SU-DHL-6 (cell line): ENCODE results near the gene EIF4EBP2.

Source experiments
- EZH2phosphoT487 ChIP-seq: fragments of 200-600 bp; sonication (generic), shearing (Covaris generic); conservative IDR thresholded peaks from 2 replicates; pipeline ENCODE4 v1.6.1; 2018; ENCODE audit warnings: mild to moderate bottlenecking, antibody characterized with exemption, low read length, moderate library complexity, mixed read lengths
- TF ChIP-seq, protein P1 (sequence below): fragments of 200-600 bp; sonication (generic); IDR thresholded peaks from one replicate; pipeline ENCODE4 v1.5.1; 2017; ENCODE audit warnings: antibody characterized with exemption, mild to moderate bottlenecking, low read length, moderate library complexity; ENCODE audit not compliant: insufficient read depth, poor library complexity, severe bottlenecking

DNA sequence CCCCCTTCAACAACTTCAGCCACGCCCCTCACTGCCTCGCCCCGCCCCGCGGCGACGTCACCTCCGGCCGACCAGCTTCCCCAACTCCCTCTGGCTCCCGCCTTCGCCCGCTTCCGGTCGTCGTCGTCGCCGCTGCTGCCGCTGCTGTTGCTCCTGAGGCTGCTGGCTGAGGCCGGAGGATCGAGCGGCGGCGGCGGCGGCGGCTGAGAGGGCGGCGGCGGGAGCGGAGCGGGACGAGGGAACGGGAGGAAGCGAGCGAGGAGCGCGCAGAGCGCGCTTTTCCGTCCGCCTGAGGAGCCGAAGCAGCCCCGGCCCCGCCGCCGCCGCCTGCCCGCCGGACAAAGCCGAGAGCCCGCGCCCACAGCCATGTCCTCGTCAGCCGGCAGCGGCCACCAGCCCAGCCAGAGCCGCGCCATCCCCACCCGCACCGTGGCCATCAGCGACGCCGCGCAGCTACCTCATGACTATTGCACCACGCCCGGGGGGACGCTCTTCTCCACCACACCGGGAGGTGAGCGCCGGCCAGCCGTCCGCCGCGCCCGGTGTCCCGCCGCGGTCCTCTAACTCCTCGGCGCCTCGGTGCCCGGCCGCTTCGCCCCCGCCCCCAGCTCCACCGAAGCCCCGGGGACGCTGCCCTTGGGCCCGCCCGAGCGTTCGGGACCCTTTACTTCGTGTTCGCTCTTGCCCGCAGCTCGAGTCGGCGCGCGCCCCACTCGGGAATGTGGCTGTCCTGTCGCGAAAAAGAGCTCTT, at the start of gene EIF4EBP2:
- TF ChIP-seq, protein P1, sequence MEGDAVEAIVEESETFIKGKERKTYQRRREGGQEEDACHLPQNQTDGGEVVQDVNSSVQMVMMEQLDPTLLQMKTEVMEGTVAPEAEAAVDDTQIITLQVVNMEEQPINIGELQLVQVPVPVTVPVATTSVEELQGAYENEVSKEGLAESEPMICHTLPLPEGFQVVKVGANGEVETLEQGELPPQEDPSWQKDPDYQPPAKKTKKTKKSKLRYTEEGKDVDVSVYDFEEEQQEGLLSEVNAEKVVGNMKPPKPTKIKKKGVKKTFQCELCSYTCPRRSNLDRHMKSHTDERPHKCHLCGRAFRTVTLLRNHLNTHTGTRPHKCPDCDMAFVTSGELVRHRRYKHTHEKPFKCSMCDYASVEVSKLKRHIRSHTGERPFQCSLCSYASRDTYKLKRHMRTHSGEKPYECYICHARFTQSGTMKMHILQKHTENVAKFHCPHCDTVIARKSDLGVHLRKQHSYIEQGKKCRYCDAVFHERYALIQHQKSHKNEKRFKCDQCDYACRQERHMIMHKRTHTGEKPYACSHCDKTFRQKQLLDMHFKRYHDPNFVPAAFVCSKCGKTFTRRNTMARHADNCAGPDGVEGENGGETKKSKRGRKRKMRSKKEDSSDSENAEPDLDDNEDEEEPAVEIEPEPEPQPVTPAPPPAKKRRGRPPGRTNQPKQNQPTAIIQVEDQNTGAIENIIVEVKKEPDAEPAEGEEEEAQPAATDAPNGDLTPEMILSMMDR, result no peak
- TF ChIP-seq EZH2phosphoT487, result no peak
